Smooth muscle cell of the umbilical artery (primary cell): ENCODE measurements around the gene FUCA2. TPM values are rescaled to one million over a fixed set of nuclear protein-coding genes. Genes with fewer than 3 reads are reported as not detected.

Experiments
- total RNA-seq: library from RNA; depleted of rRNA; stranded (reverse); fragments of >200 nt; gene quantifications from 2 replicates; pipeline ENCODE4 v1.2.3, GENCODE V29; 2014

Gene FUCA2
- 42.5 and 47.2 TPM in 2 replicates for total RNA-seq

GRCh38 chr6:143510991-143511891 is at the start of gene FUCA2:
FUCA2 (minus strand) TSS chr6:143511720; CDS start chr6:143511634, 86 bp downstream.

GRCh38 chr6:143450453-143451371 is 60.8 kb downstream of the FUCA2 start, which contains the start of the genes ADAT2 and PEX3:
ADAT2 (minus strand) TSS chr6:143450695; CDS start chr6:143450658, 37 bp downstream.
PEX3 (plus strand) TSS chr6:143450805; CDS start chr6:143451043, 238 bp downstream.

Other genes with a start within 250 kb of the FUCA2 start
- 4.2 and 6.2 TPM in 2 replicates for gene ADAT2, start 61.0 kb downstream of the FUCA2 start, total RNA-seq
- 22.0 and 24.9 TPM in 2 replicates for gene PEX3, start 60.9 kb downstream of the FUCA2 start, total RNA-seq
- gene PHACTR2, start 166.2 kb upstream of the FUCA2 start, total RNA-seq: 33.9 and 34.8 TPM in 2 replicates